Activated gamma-delta T cell treated with anti-CD3 and anti-CD28 coated beads, Interleukin-2, amount 50 U/mL, for 16 hours (primary cell): ENCODE results near the gene PDE4D.

Source experiments
- DNase-seq: peaks from one replicate; pipeline ENCODE4 v3.0.0-alpha.2; 2020; ENCODE audit warnings: low read depth

The PDE4D gene

GRCh38 chr5:59893429-59894227, at the start of gene PDE4D:
Gene PDE4D (minus strand): TSS chr5:59893726.
- DNase-seq, result no peak

DNA sequence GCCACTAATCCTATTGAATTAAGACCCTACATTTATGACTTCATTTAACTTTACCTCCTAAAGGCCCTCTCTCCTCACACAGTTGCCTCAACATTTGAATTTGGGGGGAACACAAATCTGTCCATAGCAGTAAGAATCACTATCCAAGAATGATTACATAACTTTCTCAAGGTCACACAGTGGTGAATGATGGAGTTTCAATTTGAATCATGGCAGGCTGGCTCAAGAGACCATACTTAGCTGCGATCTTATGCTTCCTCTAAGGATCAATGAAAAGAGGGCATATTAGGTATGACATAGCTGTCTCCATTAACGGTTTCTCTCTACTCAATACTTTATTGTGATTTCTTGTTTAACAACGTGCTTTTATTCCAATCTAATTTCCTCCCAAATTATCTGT, 44.1 kb upstream of the PDE4D start:
- DNase-seq, result no peak

GRCh38 chr5:59923465-59923864, 29.9 kb upstream of the PDE4D start:
- no peak for DNase-seq

DNA sequence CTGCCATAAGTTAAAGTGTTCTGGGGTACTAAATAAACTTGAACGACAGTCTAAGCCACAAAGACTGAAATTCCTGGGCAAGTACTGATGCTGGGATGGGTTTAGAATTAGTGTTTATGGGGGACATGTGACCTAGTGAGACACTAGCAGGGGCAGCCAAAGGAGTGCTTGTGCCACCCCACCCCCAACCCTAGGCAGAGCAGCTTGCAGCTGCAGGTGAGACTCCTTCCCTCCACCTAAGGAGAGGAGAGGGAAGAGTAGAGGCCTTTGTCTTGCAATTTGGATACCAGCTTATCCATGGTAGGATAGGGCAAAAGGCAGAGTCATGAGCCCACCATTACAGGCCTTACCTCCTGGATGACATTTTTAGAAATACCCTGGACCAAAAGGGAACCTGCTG, 28.7 kb upstream of the PDE4D start:
- no peak for DNase-seq

GRCh38 chr5:59921816-59922215, 28.3 kb upstream of the PDE4D start:
- DNase-seq, result no peak

- DNase-seq, result no peak
These were observed 26.0 kb upstream of the PDE4D start for GRCh38 chr5:59919484-59919883.

DNA sequence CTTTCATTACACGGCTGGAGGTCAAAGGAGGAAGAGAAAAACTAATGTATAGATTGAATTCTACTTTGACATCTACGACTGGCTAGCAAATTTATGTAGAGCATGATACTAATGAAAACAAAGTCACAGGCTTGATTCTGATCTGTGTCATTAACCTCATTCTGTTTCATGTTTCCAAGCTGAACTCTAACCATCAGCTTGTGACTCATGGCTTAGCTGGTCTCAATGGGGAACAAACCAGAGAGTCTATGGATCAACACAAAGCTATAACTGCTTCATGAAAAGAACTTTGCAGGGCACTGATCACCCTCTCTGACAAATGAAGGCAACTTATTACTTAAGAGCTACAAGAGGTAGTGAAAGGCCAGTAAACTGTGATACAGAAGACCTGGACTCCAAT, 23.6 kb upstream of the PDE4D start:
- no peak for DNase-seq

- DNase-seq, result no peak
These were observed 11.7 kb upstream of the PDE4D start for GRCh38 chr5:59905188-59905587.

- DNase-seq, result no peak
These were observed 3.5 kb upstream of the PDE4D start for GRCh38 chr5:59897075-59897474.

GRCh38 chr5:59891962-59892643, 1.4 kb downstream of the PDE4D start:
- no peak for DNase-seq

- DNase-seq, result no peak
These were observed 6.3 kb downstream of the PDE4D start for GRCh38 chr5:59887274-59887673.

DNA sequence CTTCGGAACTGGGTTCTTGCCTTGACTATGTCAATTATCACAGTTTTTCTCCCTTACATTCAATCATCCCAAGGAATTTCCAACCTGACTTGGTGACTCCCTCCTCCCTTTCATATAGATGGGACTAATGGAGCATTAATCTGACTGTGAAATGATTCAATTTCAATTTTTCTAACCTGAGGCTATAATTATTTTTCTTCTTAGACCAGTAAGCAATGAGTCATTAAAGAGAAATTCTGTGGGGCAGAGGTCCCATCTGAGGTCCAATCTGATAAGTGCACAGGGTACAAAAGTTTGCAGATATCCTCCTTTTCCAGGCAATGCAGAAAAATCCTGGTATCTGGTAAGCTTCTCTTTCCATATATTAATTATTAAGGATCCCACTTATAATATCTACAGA, 18.9 kb downstream of the PDE4D start:
- no peak for DNase-seq

DNA sequence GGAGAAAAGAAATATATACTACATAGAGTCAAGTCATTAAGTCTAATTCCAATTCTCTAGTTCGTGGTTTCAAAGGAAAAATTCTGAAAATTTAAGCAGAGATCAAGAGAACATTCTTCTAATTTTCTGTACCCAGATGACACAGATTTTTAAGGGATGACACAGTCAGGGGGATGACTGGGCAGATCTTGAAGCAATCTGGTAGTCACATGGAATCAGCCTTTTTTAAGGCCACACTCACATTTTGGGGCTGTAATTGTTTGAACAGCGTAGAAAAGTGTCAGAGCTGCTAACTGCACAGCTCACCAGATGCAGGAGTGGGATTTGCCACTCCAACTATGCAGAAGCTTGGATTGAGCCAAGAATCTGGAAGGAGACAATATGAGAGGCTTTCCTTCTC, 20.4 kb downstream of the PDE4D start:
- no peak for DNase-seq

GRCh38 chr5:59866661-59867060, 26.9 kb downstream of the PDE4D start:
- no peak for DNase-seq

DNA sequence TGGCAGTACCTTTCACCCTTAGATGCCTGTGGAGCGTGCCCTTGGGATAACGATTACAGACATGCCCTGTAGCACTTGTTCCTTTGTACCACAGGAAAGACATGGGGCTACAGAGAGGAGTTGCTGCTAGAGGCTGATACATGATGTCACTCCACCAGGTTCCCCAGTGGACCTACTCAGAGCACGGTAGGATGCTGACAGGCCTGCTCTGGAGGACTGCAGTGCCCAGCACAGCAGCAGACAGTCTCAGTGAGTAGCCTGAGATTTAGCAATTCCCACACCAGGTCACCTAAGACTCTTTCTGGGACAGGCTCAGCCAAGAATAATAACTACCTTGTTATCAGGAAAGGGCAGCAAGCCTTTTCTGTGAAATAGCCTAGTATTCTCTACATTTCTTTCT, 28.8 kb downstream of the PDE4D start:
- DNase-seq, result no peak

- no peak for DNase-seq
These were observed 29.7 kb downstream of the PDE4D start for GRCh38 chr5:59863777-59864176.

DNA sequence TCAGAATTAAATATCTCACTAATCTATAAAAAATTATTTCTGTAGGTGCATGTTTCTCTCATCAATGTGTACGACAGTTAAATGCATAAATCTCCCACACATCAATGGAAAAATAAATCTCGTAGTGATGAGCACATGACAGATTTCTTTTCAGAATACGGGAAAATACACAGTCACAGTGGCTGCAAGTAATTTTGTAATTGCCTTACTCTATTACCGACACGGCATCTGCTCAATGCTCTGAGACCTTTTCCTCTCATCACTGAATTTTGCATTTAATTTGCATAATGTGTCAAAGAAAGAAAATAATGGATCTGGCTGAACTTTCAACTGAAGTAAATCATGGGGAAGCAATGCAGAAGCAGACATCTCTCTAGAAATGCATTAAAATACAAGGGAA, 37.2 kb downstream of the PDE4D start:
- no peak for DNase-seq

- DNase-seq, result no peak
These were observed 42.8 kb downstream of the PDE4D start for GRCh38 chr5:59850766-59851165.

DNA sequence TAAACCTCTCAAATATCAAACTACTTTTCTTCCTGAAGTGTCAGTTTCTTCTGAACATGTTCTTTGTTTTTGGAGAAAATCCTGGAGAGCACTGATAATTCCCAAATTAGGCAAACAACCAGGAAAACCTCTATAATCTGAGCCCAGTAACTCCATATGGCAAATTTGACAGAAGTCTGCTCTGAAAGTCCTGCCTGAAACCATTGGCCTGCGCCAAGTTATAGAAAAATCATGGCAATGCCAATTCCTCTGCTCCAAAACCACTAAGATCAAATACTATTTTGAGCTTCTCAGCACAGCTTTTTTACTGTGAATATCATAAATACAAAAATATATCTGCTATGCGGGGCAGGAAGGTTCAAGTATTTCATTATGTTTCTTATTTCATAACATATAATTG, 45.9 kb downstream of the PDE4D start:
- DNase-seq, result no peak

DNA sequence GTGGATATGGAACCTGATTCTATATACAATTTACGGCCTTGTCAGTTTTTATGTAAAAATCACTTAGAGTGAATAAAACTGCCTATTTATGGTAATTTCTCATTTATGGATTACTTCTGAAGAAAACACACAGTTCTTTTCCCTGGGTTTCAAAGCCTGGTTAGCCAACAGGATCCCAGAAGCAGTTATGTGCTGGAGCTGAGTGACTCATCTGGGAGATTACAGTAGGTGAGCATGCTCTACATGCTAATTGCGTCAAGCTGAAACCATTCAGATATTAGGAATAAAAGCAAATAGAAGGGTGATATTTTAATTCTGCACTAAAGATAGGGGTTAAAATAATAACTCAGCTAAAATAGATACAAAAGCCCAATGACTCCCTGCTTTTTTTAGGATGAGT, 47.8 kb downstream of the PDE4D start:
- no peak for DNase-seq

DNA sequence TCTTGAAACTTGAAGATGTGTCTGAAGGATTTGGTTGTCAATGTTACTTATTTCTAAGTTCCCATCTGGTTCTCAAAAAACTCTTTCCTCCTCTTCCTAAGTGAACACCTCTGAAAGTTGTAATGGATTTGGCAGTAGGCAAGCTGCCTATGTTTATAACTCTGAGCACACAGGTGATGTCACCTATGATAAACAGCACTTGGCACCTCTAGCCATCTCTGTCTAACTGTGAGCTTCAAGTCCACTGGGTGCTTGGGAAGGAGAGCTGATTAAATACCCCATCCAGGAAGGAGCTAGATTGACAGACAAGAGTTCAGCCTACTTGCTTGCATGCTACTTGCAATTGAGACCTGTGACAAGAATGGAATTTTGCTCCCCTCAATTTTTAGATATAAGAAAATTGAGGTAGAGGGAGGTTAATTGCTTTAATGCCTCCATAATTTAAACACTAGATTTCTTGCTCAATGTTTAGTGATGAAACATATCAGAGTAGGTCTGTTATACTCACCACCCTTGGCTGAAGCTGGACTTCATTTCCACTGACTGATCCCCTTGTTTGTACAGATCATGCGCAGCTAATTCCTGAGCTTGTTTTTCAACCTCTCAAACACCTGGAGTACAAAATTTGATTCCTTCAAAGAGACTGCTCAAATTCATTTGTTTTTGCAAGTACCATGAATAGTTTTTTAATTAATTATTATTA, 49.9 kb downstream of the PDE4D start:
- DNase-seq, result no peak

DNA sequence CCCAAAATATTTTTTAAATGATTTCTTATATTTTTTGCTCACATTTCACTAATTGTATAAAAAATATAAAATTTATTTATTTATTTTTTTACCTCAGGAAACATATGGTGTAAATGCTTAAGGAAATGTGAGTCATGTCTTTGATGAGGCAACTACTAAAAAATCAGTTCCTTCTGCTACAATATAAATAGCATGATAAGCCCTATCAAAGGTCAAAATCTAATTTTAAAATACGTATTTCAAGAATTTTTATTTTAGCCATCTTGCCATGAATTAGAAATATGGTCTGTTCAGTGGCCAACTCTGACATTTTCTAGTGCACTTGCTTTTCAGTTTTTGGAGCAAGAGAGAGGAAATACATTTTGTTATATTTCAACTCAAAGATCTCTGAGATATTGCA, 50.5 kb downstream of the PDE4D start:
- no peak for DNase-seq

GRCh38 chr5:59840200-59840601, 53.3 kb downstream of the PDE4D start:
- DNase-seq, result no peak
